ENCODE measurements around the gene KMO. TPM values are rescaled to one million over a fixed set of nuclear protein-coding genes. Genes with fewer than 3 reads are reported as not detected.

The KMO gene
- total RNA-seq, 1 experiment from 2014 or later: 2.6 TPM

DNA sequence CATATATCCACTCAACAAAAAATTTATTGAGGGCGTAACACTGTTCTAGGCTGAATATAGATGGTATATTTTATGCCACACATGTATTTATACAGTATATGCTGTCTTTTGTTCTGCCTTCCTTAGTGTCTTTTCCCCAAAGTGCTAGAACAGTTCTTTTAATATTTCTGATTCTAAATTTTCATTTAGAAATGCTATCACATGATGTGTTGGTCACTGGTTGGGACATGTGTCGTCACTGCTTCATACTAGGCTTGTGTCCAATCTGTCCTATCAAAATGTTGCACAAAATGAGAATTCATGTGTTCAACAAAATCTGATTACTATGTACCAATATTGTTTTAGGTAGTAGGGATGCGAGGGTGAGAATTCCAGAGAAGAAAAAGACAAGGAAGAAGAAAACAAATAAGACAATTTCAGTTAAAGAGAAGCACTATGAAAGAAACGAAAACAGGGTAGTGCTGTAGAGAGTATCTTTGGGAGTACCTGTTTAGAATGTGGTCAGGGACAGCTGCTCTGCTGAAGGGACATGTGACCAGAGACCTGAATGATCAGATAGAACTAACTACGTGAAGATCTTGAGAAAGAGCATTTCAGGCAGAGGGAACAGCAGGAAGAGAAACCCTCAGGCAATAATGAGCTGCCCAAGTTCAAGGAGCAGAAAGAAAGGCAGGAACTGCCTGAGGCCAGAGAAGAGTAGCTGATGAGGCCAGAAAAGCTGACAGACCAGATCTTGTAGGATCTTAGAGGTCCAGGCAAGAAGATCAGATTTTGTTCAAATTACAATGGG, 1.3 kb downstream of the KMO start:
- in situ Hi-C loops (cut with HindIII; ENCODE audit: low pct_unique_long_range_greater_than_20kb, low sequenced_read_pairs): no loop called here
- DNase-seq (ENCODE audit: low read depth): no peak

DNA sequence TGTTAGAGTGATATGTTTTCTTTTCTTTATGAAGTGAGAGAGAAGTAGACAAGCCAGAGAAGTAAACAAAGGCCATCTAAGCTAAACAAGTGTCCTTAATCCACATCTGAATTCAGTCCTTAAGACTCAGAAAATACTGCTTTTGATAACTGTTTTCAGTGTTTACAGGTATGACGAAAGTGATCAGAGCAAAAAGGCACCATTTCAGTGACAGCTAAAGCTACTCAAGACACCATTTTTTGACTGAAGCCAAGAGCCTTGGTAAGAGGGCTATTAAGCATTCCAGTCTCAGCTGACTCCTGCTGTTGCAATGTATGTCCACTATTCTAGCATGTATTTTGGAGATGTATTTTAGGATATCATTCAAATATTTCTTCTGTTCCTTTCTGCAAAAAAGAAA, 4.1 kb downstream of the KMO start:
- no peak for DNase-seq (ENCODE audit: low read depth)
- in situ Hi-C loops (cut with HindIII; ENCODE audit: low pct_unique_long_range_greater_than_20kb, low sequenced_read_pairs): no loop called here

DNA sequence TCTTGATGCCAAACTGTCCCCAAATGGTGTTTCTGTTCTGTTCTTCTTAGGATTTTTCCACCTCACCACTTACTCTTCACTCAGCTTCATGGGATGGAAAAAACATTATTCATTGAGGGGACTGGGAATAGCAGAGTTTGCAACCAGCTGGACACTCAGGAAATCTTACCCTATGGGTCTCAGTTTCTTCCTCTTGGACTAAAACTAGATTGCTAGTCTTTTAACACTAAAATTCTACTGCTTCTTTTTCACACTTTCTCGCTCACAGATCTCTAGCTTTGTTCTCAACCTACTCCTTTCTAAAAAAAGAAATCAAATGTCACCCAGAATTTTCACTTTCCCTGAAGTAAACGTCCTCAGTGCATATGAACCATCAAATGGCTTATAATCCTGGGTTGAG, 4.8 kb downstream of the KMO start:
- in situ Hi-C loops (cut with HindIII; ENCODE audit: low pct_unique_long_range_greater_than_20kb, low sequenced_read_pairs): no loop called here
- DNase-seq (ENCODE audit: low read depth): no peak

DNA sequence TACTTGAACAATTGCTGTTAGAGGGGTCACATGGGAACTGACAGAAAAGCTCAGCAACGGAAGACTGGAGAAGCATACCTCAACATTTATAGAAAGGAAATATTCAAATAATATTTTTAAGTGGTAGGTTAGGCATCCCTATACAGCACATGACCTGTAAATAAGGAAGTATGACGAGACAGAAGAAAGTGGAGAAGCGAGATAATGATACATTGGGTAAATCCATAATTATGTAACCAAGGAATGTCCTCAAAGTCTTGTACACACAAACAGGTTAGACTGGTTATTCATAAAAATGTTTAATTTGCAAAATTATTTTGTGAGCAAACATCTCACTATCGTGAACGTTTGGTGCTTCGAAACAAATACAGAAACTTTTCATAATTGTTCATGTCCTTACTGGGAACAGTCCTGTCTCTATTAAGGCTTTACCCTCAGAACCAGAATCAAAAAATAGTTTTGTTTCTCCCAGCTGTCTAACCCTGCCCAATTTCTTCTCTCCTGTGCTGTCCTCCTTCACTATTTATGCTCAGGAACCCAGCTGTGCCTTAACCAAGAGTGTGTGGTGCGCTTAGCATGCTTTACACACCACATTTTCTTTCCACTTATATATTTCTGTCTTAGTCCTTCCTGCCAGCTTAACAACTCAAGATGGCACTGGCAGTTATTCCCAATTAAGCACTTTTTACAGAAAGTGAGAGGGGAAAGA, 10.2 kb downstream of the KMO start:
- DNase-seq (ENCODE audit: low read depth): no peak
- in situ Hi-C loops (cut with HindIII; ENCODE audit: low pct_unique_long_range_greater_than_20kb, low sequenced_read_pairs): no loop called here

DNA sequence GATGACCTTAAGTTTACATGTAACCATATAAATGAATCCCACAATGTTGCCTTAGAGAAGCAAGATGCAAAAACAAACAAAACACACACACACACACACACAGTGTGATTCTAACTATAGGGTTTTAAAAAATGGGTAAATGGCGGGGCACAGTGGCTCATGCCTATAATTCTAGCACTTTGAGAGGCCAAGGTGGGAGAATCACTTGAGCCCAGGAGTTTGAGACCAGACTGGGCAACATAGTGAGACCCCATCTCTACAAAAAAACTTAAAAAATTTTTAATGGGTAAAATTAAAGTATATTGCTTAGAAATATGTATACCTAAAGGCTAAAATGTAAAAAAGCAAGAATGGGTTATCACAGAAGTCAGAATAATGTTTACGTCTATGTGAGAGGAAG, 15.8 kb downstream of the KMO start:
- no peak for DNase-seq (ENCODE audit: low read depth)
- in situ Hi-C loops (cut with HindIII; ENCODE audit: low pct_unique_long_range_greater_than_20kb, low sequenced_read_pairs): no loop called here

DNA sequence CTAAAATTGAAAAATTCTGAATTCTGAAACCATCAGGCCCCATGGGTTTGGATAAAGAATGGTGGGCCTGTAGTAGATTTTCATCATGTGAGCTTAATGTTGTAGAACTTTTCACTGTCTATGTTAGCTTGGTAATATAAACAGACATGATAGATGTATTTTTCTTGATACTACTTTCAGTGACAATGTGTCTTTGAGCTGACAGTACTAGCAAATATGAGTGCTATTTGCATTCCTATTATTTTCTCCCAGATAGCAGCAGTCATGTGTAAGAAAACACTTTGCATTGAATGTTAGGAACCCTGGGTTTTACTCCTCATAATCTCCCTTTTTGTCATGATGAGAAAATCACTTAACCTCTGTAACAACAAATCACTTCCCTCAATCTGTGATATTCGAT, 18.1 kb downstream of the KMO start:
- in situ Hi-C loops (cut with HindIII; ENCODE audit: low pct_unique_long_range_greater_than_20kb, low sequenced_read_pairs): no loop called here
- no peak for DNase-seq (ENCODE audit: low read depth)

DNA sequence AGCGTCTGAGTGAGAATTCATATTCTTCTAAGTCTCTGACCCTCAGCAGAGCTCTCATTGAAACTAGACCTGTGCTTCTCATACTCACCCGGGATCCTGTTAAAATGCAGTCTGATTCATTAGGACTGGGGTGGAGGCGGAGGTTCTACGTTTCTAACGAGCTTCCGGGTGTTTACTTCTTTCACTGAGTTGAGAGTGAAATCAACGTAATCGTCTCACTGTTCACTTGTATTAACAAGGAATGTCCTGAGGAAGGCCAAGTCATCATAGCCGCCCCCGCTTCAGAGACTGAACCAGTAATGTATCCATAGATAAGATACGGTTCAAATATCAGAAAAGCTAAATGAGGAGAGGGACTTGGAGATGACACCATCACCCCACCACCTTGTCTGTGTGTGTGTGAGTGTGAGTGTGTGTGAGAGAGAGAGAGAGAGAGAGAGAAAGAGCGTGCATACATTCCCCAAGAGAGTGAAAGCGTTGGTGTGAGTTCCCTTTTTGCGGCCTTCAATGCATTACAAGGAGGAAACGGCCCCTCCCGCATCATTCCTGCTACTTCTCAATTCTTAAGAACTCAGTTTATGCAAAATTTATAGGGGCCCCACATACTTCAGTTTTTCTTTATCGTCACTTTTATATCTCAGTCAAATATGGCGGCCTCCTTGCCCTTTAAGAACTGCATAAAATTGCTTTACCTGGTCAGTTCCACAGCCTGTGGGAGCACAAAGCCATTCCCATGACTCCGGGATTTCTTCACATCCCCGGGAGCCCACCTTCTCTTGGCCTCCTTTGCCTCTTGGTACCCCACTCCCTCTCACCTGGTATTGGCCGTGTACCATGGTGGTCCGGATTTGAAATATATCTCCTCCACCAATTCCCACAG, 19.8 kb downstream of the KMO start:
- no peak for DNase-seq (ENCODE audit: low read depth)

DNA sequence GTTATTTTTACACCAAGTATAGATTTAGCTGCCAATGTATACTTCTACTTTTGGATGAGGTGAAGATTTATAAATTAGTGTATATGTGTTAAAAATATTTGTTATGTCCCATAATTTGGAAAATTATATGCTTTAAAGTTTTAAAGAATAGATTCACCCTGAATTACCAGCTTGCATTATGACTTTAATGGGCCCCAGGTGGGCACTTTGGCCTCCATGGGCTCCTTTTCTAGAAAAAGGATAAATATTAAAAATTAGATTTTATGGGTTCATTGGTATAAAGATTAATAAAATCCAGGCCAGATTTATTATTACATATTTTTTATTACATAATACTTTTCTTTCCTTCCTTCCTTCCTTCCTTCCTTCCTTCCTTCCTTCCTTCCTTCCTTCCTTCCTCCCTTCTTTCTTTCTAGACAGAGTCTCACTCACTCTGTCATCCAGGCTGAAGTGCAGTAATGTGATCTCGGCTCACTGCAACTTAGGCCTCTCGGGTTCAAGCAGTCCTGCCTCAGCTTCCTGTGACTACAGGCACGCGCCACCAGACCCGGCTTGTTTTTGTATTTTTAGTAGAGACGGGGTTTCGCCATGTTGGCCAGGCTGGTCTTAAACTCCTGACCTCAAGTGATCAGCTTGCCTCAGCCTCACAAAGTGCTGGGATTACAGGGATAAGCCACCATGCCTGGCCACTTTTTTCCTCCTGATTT, 21.9 kb downstream of the KMO start:
- in situ Hi-C loops (cut with HindIII; ENCODE audit: low pct_unique_long_range_greater_than_20kb, low sequenced_read_pairs): no loop called here
- no peak for DNase-seq (ENCODE audit: low read depth)

More for the DNA sequence above, 19.8 kb downstream of the KMO start:
- in situ Hi-C loops (cut with HindIII; ENCODE audit: low pct_unique_long_range_greater_than_20kb, low sequenced_read_pairs): no loop called here

DNA sequence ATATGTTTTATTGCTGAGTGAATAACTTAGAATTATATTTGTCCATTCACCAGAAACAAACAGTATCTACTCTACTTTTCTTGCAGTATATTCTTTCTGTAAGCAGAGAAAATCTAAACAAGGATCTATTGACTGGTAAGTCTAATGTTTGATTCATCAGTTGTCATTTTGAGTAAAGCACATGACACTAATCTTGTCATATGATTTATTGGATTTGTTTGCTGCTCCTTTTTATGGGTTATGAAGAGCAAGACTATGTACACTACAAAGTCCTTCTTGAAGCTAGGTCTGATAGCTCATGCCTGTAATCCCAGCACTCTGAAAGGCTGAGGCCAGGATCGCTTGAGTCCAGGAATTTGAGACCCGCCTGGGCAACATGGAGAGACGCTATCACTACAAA, 23.3 kb downstream of the KMO start:
- DNase-seq (ENCODE audit: low read depth): no peak
- in situ Hi-C loops (cut with HindIII; ENCODE audit: low pct_unique_long_range_greater_than_20kb, low sequenced_read_pairs): no loop called here

DNA sequence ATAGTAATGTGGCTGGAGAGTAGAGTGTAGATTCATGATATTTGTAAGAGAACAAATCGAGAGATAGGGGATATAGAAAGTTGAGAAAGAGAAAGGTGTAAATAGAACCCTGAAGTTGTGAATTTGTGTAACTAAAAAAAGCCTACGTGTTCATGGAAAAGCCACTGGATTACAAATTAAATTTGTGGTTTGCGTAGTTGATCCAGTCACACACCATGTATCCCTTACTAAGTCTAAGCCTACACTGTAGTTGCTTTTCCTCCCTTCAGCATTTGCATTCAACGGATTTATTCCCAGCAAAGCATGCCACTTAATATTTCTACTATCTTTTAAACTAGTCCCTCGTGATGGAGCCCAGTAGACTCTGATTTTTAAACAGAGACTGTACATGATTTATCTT, 24.9 kb downstream of the KMO start:
- no peak for DNase-seq (ENCODE audit: low read depth)
- in situ Hi-C loops (cut with HindIII; ENCODE audit: low pct_unique_long_range_greater_than_20kb, low sequenced_read_pairs): no loop called here

DNA sequence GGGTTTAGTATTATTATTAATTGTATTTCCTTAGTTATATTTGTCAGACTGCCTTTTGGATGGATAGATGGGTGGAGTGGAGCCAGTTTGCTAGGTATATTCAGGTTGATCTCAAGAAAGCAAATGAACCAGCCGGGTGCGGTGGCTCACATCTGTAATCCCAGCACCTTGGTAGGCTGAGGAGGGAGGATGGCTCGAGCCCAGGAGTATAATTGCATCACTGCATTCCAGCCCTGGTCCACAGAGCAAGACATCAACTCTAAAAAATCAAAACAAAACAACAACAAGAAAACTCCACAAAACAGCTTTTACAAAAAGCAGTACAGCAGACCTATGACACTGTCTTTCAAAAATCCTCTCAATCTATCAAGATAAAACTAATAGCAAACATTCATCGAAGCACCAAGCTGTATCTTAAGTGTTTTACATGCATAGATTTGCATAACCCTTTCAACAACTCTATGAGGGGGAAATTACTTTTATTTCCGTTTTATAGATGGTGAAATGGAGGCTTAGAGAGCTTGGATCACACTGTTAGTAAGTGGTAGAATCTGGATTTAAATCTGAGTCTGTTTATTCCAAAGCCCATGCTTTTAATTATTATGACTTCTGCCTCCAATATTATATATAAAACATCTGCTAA, 25.5 kb downstream of the KMO start:
- DNase-seq (ENCODE audit: low read depth): peak; percentile 18
- in situ Hi-C loops (cut with HindIII; ENCODE audit: low pct_unique_long_range_greater_than_20kb, low sequenced_read_pairs): no loop called here

DNA sequence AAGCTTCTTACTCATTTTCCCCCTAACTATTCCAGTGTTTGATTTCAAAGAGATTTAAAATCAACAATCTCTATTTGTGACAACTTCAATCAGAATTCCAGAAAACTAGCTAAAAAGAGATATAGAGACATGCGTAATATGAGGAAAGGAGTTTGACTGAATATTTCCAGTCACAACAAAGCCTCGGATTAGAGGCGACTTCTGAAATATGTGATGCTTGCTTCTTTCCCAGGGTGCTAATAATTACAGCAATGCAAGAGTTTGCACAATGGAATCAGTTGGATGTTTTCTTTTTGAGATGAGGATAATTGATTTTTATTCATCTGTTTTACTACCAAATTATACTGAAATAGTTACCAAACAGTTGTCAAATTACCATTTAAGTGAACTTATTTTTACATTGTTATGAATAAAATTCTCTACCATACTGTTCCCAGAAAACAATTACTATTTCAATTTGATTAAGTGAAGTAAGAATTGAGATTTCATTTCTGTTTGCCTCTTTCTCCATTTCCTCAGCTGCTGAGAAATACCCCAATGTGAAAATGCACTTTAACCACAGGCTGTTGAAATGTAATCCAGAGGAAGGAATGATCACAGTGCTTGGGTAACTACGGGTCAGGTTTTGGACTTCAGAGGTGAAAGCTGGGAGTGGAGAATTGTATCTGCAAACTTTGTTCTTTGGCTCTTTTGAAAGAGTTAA, 28.1 kb downstream of the KMO start:
- DNase-seq (ENCODE audit: low read depth): no peak
- in situ Hi-C loops (cut with HindIII; ENCODE audit: low pct_unique_long_range_greater_than_20kb, low sequenced_read_pairs): no loop called here

DNA sequence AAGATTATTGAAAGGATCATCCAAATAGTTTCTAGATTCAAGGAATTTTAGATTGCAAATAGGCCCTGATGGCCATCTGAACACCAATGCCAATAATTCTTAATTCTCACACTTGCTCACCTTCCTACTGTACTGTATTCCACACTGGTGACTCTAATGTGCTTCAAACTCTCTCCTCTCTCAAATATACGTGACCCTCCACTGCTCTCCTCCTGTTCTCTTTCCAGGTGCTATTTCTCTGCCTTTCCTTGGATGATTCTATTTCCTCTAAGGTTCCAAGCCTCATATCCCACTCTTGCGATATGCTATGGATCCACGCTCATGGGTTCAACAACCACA, 28.6 kb downstream of the KMO start:
- in situ Hi-C loops (cut with HindIII; ENCODE audit: low pct_unique_long_range_greater_than_20kb, low sequenced_read_pairs): no loop called here
- DNase-seq (ENCODE audit: low read depth): no peak

DNA sequence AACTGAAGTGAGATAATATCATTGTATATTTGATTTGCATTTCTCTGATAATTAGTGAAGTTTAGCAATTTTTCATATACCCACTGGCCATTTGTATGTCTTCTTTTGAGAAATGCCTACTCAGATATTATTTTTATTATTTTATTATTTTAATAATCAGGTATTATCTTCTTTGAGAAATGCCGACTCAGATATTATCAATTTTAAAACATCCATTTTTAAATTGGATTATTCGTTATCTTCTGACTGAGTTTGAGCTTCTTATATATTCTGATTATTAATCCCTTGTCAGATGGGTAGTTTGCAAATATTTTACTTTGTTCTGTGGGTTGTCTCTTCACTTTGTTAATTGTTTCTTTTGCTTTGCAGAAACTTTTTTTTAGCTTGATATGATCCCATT, 37.7 kb downstream of the KMO start:
- DNase-seq (ENCODE audit: low read depth): no peak
- in situ Hi-C loops (cut with HindIII; ENCODE audit: low pct_unique_long_range_greater_than_20kb, low sequenced_read_pairs): no loop called here

DNA sequence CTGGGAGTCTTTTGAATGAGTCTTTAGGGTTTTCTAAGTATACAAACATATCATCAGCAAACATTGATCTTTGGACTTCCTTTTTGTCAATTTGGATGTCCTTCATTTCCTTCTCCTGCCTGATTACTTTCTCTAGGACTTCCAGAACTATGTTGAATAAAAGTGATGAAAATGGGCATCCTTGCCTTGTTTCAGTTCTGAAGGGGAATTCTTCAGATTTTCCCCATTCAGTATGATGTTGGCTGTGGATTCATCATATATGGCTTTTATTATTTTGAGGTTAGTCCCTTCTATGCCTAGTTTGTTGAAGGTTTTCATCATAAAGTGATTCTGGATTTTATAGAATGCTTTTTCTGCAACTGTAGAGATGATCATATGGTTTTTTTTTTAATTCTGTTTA, 42.0 kb downstream of the KMO start:
- in situ Hi-C loops (cut with HindIII; ENCODE audit: low pct_unique_long_range_greater_than_20kb, low sequenced_read_pairs): no loop called here
- no peak for DNase-seq (ENCODE audit: low read depth)

DNA sequence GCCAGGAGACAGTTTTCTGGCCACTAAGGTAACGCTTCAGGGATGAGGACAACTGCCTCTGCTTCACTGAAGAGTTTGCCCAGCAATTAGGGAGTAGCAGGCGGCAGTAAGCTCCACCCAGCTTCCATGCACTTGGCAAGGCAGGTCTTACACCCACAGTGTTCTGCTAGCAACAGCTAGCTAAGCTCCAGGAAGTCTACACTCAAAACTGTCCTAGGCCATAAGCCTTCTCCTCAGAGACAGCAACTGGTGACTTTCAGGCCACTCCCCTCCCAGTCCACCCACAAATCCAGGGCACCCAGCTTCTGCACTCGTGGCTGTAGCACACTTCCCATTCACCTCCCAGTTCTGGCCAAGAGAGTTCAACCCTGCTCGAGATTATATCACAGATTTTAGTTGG, 47.3 kb downstream of the KMO start:
- in situ Hi-C loops (cut with HindIII; ENCODE audit: low pct_unique_long_range_greater_than_20kb, low sequenced_read_pairs): no loop called here
- no peak for DNase-seq (ENCODE audit: low read depth)

DNA sequence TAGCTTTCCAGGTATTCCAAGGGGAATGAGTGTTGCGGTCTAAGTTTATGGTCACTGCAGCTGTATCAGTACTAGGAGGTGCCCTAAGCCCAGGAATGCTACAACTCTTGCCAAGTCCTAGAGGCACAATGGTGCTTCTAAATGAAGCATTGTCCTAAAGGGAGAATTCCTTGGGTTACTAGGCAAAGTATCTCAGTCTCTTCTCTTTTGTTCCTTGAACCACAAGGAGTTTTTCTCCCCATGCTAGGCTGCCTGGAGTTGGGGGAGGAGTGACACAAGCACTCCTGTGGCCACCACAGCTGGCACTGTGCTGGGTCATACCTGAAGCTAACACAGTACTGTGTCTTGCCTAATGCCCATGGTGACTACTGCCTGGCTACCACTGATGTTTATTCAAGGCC, 50.7 kb downstream of the KMO start:
- DNase-seq (ENCODE audit: low read depth): no peak
- in situ Hi-C loops (cut with HindIII; ENCODE audit: low pct_unique_long_range_greater_than_20kb, low sequenced_read_pairs): no loop called here

Measured in Caki2 (cell line).